Activated T-helper 2 cell treated with anti-CD3 and anti-CD28 coated beads, Interferon-gamma antibody, Interleukin-2, Interleukin-4, amounts not matched to agents 10 μg/mL and 5 μg/mL and 100 μg/mL, durations not matched to agents 14 hours and 24 hours and 36 hours (primary cell): ENCODE results near the gene MAP2K2. TPM values are rescaled to one million over a fixed set of nuclear protein-coding genes. Genes with fewer than 3 reads are reported as not detected.
A peak's percentile ranks its signal among the peaks of the same experiment; 100 is the strongest.

Source experiments
- DNase-seq: peaks from one replicate; pipeline ENCODE4 v3.0.0; 2021; ENCODE audit warnings: low spot score
- H3K27ac Mint-ChIP-seq: one replicate; pipeline ENCODE4 v1.8.0; 2021; ENCODE audit warnings: mixed read lengths
- H3K27me3 Mint-ChIP-seq: one replicate; pipeline ENCODE4 v1.8.0; 2021; ENCODE audit warnings: low read depth, mixed read lengths
- H3K36me3 Mint-ChIP-seq: one replicate; pipeline ENCODE4 v1.8.0; 2021; ENCODE audit warnings: low read depth, mixed read lengths
- H3K4me1 Mint-ChIP-seq: one replicate; pipeline ENCODE4 v1.8.0; 2021; ENCODE audit warnings: low read depth, mixed read lengths
- H3K4me3 Mint-ChIP-seq: one replicate; pipeline ENCODE4 v1.8.0; 2021; ENCODE audit warnings: low read depth, mild to moderate bottlenecking, moderate library complexity, mixed read lengths
- H3K9me3 Mint-ChIP-seq: one replicate; pipeline ENCODE4 v1.8.0; 2021; ENCODE audit warnings: mixed read lengths
- intact Hi-C: fragments of 100-400 bp; cut with micrococcal nuclease; formaldehyde crosslinking; loops from one replicate; pipeline ENCODE4 v1.15.1; 2023
- total RNA-seq: library from RNA; stranded (reverse); gene quantifications from 2 replicates; pipeline ENCODE4 v1.2.3, GENCODE V29; 2022

Gene MAP2K2
- total RNA-seq, 1 donor from 2014 or later, result 131 TPM

- Mint-ChIP-seq H3K9me3 (no peaks in the 10 kb centered on the region), H3K4me1 (peaks cover 17% of the 10 kb centered on the region), H3K36me3 (peaks cover 17% of the 10 kb centered on the region), H3K27me3 (no peaks in the 10 kb centered on the region), H3K4me3 (no peak overlapping the region), H3K27ac (no peak overlapping the region)
- no peak for DNase-seq
- intact Hi-C loops, result loop anchor here (5.0 to 10.0 kb wide), 3 partner anchors 35 to 117 kb away; partner anchors contain the start of genes PIAS4 and ZBTB7A
These were observed 2.1 kb downstream of the MAP2K2 start for GRCh38 chr19:4121815-4122214.

GRCh38 chr19:4121273-4121612 lies 2.7 kb downstream of the MAP2K2 start:
- intact Hi-C loops, result loop anchor here (5.0 to 10.0 kb wide), 3 partner anchors 34 to 116 kb away; partner anchors contain the start of genes PIAS4 and ZBTB7A
- H3K4me3 Mint-ChIP-seq, result no peak overlapping the region
- no peak for DNase-seq

GRCh38 chr19:4120559-4121272 lies 3.2 kb downstream of the MAP2K2 start:
- intact Hi-C loops, result loop anchor here (5.0 to 10.0 kb wide), 3 partner anchors 33 to 116 kb away; partner anchors contain the start of genes PIAS4 and ZBTB7A
- Mint-ChIP-seq H3K4me3 (no peak overlapping the region), H3K36me3 (peaks cover 22% of the 10 kb centered on the region), H3K9me3 (no peaks in the 10 kb centered on the region), H3K27me3 (no peaks in the 10 kb centered on the region), H3K4me1 (peaks cover 21% of the 10 kb centered on the region), H3K27ac (peak overlapping the region; percentile 67)
- DNase-seq, result no peak

More at GRCh38 chr19:4121273-4121612, 2.7 kb downstream of the MAP2K2 start:
- Mint-ChIP-seq H3K27me3 (no peaks in the 10 kb centered on the region), H3K27ac (peak overlapping the region; percentile 67), H3K9me3 (no peaks in the 10 kb centered on the region), H3K4me1 (peaks cover 18% of the 10 kb centered on the region), H3K36me3 (peaks cover 20% of the 10 kb centered on the region)

- intact Hi-C loops, result loop anchor here (5.0 to 10.0 kb wide), 3 partner anchors 32 to 115 kb away; partner anchors contain the start of genes PIAS4 and ZBTB7A
- Mint-ChIP-seq H3K36me3 (peaks cover 31% of the 10 kb centered on the region), H3K4me3 (no peak overlapping the region), H3K27me3 (no peaks in the 10 kb centered on the region), H3K4me1 (peaks cover 27% of the 10 kb centered on the region), H3K9me3 (no peaks in the 10 kb centered on the region), H3K27ac (no peak overlapping the region)
- DNase-seq, result no peak
These were observed 4.2 kb downstream of the MAP2K2 start for GRCh38 chr19:4119763-4120162.

- Mint-ChIP-seq H3K27me3 (no peaks in the 10 kb centered on the region), H3K9me3 (no peaks in the 10 kb centered on the region), H3K4me1 (peaks cover 15% of the 10 kb centered on the region), H3K36me3 (peaks cover 62% of the 10 kb centered on the region), H3K27ac (no peak overlapping the region), H3K4me3 (no peak overlapping the region)
- no peak for DNase-seq
- intact Hi-C loops, result no loop called here
These were observed 8.0 kb downstream of the MAP2K2 start for GRCh38 chr19:4115818-4116385.

- Mint-ChIP-seq H3K4me1 (peaks cover 17% of the 10 kb centered on the region), H3K27ac (peak overlapping the region; percentile 62), H3K36me3 (peaks cover 69% of the 10 kb centered on the region), H3K9me3 (no peaks in the 10 kb centered on the region), H3K4me3 (peak overlapping the region; percentile 49), H3K27me3 (no peaks in the 10 kb centered on the region)
- DNase-seq, result peak; percentile 68
- intact Hi-C loops, result no loop called here
These were observed 8.7 kb downstream of the MAP2K2 start for GRCh38 chr19:4115050-4115817.

GRCh38 chr19:4114181-4114580 lies 9.7 kb downstream of the MAP2K2 start:
- Mint-ChIP-seq H3K4me1 (peaks cover 22% of the 10 kb centered on the region), H3K27me3 (no peaks in the 10 kb centered on the region), H3K27ac (no peak overlapping the region), H3K4me3 (no peak overlapping the region), H3K36me3 (peaks cover 76% of the 10 kb centered on the region), H3K9me3 (no peaks in the 10 kb centered on the region)
- intact Hi-C loops, result no loop called here
- DNase-seq, result no peak

GRCh38 chr19:4113398-4114088 lies 10.4 kb downstream of the MAP2K2 start:
- no peaks in the 10 kb centered on the region for H3K9me3 Mint-ChIP-seq
- H3K27ac Mint-ChIP-seq, result peak overlapping the region; percentile 38
- intact Hi-C loops, result no loop called here
- no peaks in the 10 kb centered on the region for H3K27me3 Mint-ChIP-seq
- peaks cover 81% of the 10 kb centered on the region for H3K36me3 Mint-ChIP-seq
- H3K4me3 Mint-ChIP-seq, result no peak overlapping the region
- no peak for DNase-seq
- peaks cover 28% of the 10 kb centered on the region for H3K4me1 Mint-ChIP-seq

- intact Hi-C loops, result no loop called here
- Mint-ChIP-seq H3K9me3 (no peaks in the 10 kb centered on the region), H3K4me3 (no peak overlapping the region), H3K27ac (no peak overlapping the region), H3K36me3 (peaks cover 82% of the 10 kb centered on the region), H3K4me1 (peaks cover 29% of the 10 kb centered on the region), H3K27me3 (no peaks in the 10 kb centered on the region)
- no peak for DNase-seq
These were observed 11.6 kb downstream of the MAP2K2 start for GRCh38 chr19:4112367-4112766.

GRCh38 chr19:4109626-4109945 lies 14.3 kb downstream of the MAP2K2 start:
- H3K27me3 Mint-ChIP-seq, result no peaks in the 10 kb centered on the region
- H3K9me3 Mint-ChIP-seq, result no peaks in the 10 kb centered on the region
- H3K4me3 Mint-ChIP-seq, result no peak overlapping the region
- peaks cover 33% of the 10 kb centered on the region for H3K4me1 Mint-ChIP-seq
- peaks cover 86% of the 10 kb centered on the region for H3K36me3 Mint-ChIP-seq
- no peak overlapping the region for H3K27ac Mint-ChIP-seq
- intact Hi-C loops, result no loop called here
- DNase-seq, result no peak

GRCh38 chr19:4108767-4109625 lies 14.9 kb downstream of the MAP2K2 start:
- Mint-ChIP-seq H3K36me3 (peaks cover 81% of the 10 kb centered on the region), H3K27ac (peak overlapping the region; percentile 77), H3K4me1 (peaks cover 37% of the 10 kb centered on the region), H3K27me3 (no peaks in the 10 kb centered on the region), H3K9me3 (no peaks in the 10 kb centered on the region), H3K4me3 (peak overlapping the region; percentile 30)
- peak; percentile 26 for DNase-seq
- intact Hi-C loops, result no loop called here

- Mint-ChIP-seq H3K9me3 (no peaks in the 10 kb centered on the region), H3K4me1 (peaks cover 21% of the 10 kb centered on the region), H3K27ac (no peak overlapping the region), H3K36me3 (peaks cover 52% of the 10 kb centered on the region), H3K4me3 (no peak overlapping the region), H3K27me3 (no peaks in the 10 kb centered on the region)
- intact Hi-C loops, result no loop called here
- DNase-seq, result no peak
These were observed 20.9 kb downstream of the MAP2K2 start for GRCh38 chr19:4103080-4103433.
